AG09319 (cell line): ENCODE data around the gene MEX3A.
A peak's percentile ranks its signal among the peaks of the same experiment; 100 is the strongest.

Experiments used
- DNase-seq: peaks from one replicate; pipeline ENCODE4 v3.0.0-alpha.2; 2010; ENCODE audit warnings: low read depth; ENCODE audit errors: extremely low read depth
- TF ChIP-seq, protein P1 (sequence below): IDR thresholded peaks from 2 replicates; pipeline ENCODE4 v1.5.1; 2011; ENCODE audit warnings: low read depth, mild to moderate bottlenecking, inconsistent platforms, low read length, moderate library complexity

Gene MEX3A

GRCh38 chr1:156095906-156096508 lies 13.7 kb upstream of the MEX3A start:
- DNase-seq: no peak
- TF ChIP-seq, protein P1, sequence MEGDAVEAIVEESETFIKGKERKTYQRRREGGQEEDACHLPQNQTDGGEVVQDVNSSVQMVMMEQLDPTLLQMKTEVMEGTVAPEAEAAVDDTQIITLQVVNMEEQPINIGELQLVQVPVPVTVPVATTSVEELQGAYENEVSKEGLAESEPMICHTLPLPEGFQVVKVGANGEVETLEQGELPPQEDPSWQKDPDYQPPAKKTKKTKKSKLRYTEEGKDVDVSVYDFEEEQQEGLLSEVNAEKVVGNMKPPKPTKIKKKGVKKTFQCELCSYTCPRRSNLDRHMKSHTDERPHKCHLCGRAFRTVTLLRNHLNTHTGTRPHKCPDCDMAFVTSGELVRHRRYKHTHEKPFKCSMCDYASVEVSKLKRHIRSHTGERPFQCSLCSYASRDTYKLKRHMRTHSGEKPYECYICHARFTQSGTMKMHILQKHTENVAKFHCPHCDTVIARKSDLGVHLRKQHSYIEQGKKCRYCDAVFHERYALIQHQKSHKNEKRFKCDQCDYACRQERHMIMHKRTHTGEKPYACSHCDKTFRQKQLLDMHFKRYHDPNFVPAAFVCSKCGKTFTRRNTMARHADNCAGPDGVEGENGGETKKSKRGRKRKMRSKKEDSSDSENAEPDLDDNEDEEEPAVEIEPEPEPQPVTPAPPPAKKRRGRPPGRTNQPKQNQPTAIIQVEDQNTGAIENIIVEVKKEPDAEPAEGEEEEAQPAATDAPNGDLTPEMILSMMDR: no peak

- TF ChIP-seq, protein P1: no peak
- DNase-seq: no peak
These were observed 9.3 kb upstream of the MEX3A start for GRCh38 chr1:156091610-156092009.

DNA sequence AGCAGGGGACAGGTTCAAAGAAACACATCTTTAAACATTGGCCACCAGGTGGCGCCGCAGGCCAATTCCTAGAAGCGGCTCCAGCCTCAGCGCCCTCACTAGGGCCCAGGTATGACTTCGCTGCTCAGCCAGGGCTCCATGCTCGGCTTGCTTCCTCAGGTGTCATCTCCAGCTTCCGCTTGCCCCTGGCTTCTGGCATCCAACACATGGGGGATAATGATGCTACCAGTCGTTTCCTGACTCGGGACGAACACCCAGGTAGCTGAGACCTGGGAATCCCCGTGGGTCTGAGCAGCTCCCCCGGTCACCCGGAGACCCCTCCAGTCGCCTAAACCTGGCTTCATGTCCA lies 8.5 kb upstream of the MEX3A start:
- DNase-seq: no peak

GRCh38 chr1:156090138-156090839 lies 8.0 kb upstream of the MEX3A start:
- no peak for DNase-seq
- TF ChIP-seq, protein P1: no peak

More for the DNA sequence above, 8.5 kb upstream of the MEX3A start:
- TF ChIP-seq, protein P1: peak; percentile 68

DNA sequence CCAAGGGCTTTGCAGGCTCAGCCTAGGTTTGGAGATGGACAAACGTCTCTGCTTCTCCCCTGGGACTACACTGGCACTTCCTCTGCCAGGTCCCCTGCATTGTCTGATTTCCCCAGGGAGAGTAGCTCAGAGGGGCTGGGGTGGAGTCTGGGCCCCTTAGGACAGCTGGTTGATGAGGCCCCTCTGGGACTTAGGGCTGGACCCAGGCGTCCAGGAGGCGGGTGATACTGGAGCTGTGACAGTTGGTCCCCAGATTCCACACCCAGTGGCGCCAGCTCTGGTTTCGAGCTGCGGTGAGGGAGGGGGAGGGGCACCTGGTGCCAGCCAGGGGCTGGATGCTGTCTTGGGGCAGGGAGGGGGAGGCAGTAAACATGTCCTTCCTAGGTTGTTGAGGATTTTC lies 7.4 kb upstream of the MEX3A start:
- TF ChIP-seq, protein P1: no peak
- DNase-seq: no peak

GRCh38 chr1:156086256-156086662 lies 4.0 kb upstream of the MEX3A start:
- DNase-seq: no peak
- TF ChIP-seq, protein P1: no peak
